GM18507 (cell line): ENCODE data around the gene COL19A1.
A peak's percentile ranks its signal among the peaks of the same experiment; 100 is the strongest.
"Not testable (repeated sequence)": the region's sequence is repeated elsewhere in the genome, so short reads cannot be mapped to it uniquely, and the experiment has no call there.

Experiments
- DNase-seq: peaks from one replicate; pipeline ENCODE4 v3.0.0; 2011; ENCODE audit warnings: low read depth; ENCODE audit not compliant: insufficient read length; ENCODE audit errors: extremely low spot score
- FAIRE-seq: peaks from 2 replicates; lab custom pipeline; 2011; peaks lifted over from hg19 to GRCh38; lab: Jason Lieb, UNC

The COL19A1 gene

GRCh38 chr6:69863766-69864165 is 2.6 kb upstream of the COL19A1 start:
- FAIRE-seq (peak; percentile 60), DNase-seq (no peak)

- FAIRE-seq (peak; percentile 75), DNase-seq (no peak)
These were observed 1.2 kb upstream of the COL19A1 start for GRCh38 chr6:69865126-69865525.

- DNase-seq (no peak), FAIRE-seq (no peak)
These were observed 648 bp downstream of the COL19A1 start for GRCh38 chr6:69866770-69867638.

- DNase-seq = no peak
- no peak for FAIRE-seq
These were observed 1.3 kb downstream of the COL19A1 start for GRCh38 chr6:69867639-69867976.

GRCh38 chr6:69868252-69868804 is 2.0 kb downstream of the COL19A1 start:
- FAIRE-seq (peak; percentile 84), DNase-seq (no peak)

- no peak for FAIRE-seq
- DNase-seq = no peak
These were observed 2.6 kb downstream of the COL19A1 start for GRCh38 chr6:69868961-69869360.

- no peak for DNase-seq
- no peak for FAIRE-seq
These were observed 4.8 kb downstream of the COL19A1 start for GRCh38 chr6:69871107-69871506.

GRCh38 chr6:69873291-69873690 is 6.9 kb downstream of the COL19A1 start:
- no peak for FAIRE-seq
- DNase-seq = no peak

GRCh38 chr6:69875715-69876114 is 9.4 kb downstream of the COL19A1 start:
- DNase-seq = no peak
- no peak for FAIRE-seq

- FAIRE-seq = peak; percentile 60
- no peak for DNase-seq
These were observed 12.4 kb downstream of the COL19A1 start for GRCh38 chr6:69878795-69879194.

- FAIRE-seq (peak; percentile 76), DNase-seq (no peak)
These were observed 14.2 kb downstream of the COL19A1 start for GRCh38 chr6:69880601-69881000.

- FAIRE-seq (peak; percentile 99), DNase-seq (no peak)
These were observed 15.2 kb downstream of the COL19A1 start for GRCh38 chr6:69881322-69882151.

- no peak for FAIRE-seq
- DNase-seq = no peak
These were observed 17.2 kb downstream of the COL19A1 start for GRCh38 chr6:69883551-69883950.

GRCh38 chr6:69884231-69884630 is 17.9 kb downstream of the COL19A1 start:
- FAIRE-seq (no peak), DNase-seq (no peak)

GRCh38 chr6:69887026-69887425 is 20.7 kb downstream of the COL19A1 start:
- FAIRE-seq = peak; percentile 36
- no peak for DNase-seq

GRCh38 chr6:69887714-69888345 is 21.5 kb downstream of the COL19A1 start:
- no peak for DNase-seq
- no peak for FAIRE-seq

GRCh38 chr6:69888482-69889233 is 22.3 kb downstream of the COL19A1 start:
- FAIRE-seq (no peak), DNase-seq (no peak)

- FAIRE-seq, DNase-seq: not testable (repeated sequence)
These were observed 23.0 kb downstream of the COL19A1 start for GRCh38 chr6:69889234-69889974.

GRCh38 chr6:69892561-69892960 is 26.2 kb downstream of the COL19A1 start:
- not testable (repeated sequence) for DNase-seq
- peak; percentile 56 for FAIRE-seq
